Breast epithelium (tissue), 3 donors: ENCODE data around the gene BBS9.

Source experiments
- CTCF ChIP-seq, 3 donors: fragments of 450-650 bp; IDR thresholded peaks; one replicate each; pipeline ENCODE4 v1.5.1; 2016 to 2017; ENCODE audit warnings: antibody characterized with exemption in 3 of 3, mild to moderate bottlenecking in 3 of 3, moderate library complexity in 3 of 3
- POLR2A ChIP-seq: fragments of 450-650 bp; IDR thresholded peaks from one replicate; pipeline ENCODE4 v1.6.1; 2016; ENCODE audit warnings: antibody characterized with exemption, mild to moderate bottlenecking, moderate library complexity

DNA sequence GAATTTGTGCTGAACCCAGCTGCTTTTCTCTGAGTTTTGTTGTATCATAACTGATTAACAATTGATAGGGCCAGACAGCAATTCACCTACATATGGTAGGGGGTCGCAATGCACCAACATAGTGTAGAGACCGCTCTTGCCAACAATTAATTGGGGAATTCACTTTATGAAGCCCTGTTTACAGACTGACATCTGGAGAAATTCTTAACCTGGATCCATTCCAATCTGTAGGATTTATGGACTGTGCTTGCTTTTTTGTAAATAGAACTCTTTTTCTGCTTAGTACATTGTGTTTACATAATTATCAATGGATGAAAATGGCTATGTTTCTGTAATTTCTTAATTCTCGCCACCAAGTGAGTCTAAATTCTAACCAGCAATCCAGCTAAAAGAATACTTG, 464.2 kb downstream of the BBS9 start:
- TF ChIP-seq CTCF (IDR thresholded peaks at IDR 0.05) = no peak
- no peak for TF ChIP-seq POLR2A
